CD14-positive monocyte (primary cell): Measurements from ENCODE around the gene GLYATL1. TPM values are rescaled to one million over a fixed set of nuclear protein-coding genes. Genes with fewer than 3 reads are reported as not detected.
A peak's percentile ranks its signal among the peaks of the same experiment; 100 is the strongest.

Experiments
- DNase-seq, 3 donors: peaks; one replicate each; pipeline ENCODE4 v3.0.0-alpha.2; 2011 to 2022
- H2AFZ ChIP-seq: 2 replicates; pipeline ENCODE4 v1.6.0; 2012; ENCODE audit warnings: mild to moderate bottlenecking, low read depth, low read length, inconsistent platforms; ENCODE audit not compliant: insufficient read depth, poor library complexity, severe bottlenecking
- H3K27ac ChIP-seq, 2 donors: 1 replicate in 1 of 2; 2 replicates in 1 of 2; pipeline ENCODE4 v1.5.1; 2012 to 2013; ENCODE audit warnings: low read length in 2 of 2, control low read depth in 1 of 2, inconsistent platforms in 1 of 2, low read depth in 1 of 2, mild to moderate bottlenecking in 1 of 2
- H3K27me3 ChIP-seq, 2 donors: one replicate each; pipeline versions ENCODE4 v1.6.0 to v1.6.1; 2011 to 2013; ENCODE audit warnings: low read length in 2 of 2; ENCODE audit not compliant: control insufficient read depth in 2 of 2, insufficient read depth in 2 of 2
- H3K36me3 ChIP-seq, 2 donors: replicated peaks in 1 of 2; 1 replicate in 1 of 2; 2 replicates in 1 of 2; pipeline versions ENCODE4 v1.5.1 to v1.6.1; 2012 to 2013; ENCODE audit warnings: low read length in 2 of 2, control low read depth in 1 of 2, inconsistent platforms in 1 of 2, mild to moderate bottlenecking in 1 of 2; ENCODE audit not compliant: insufficient read depth in 2 of 2, control insufficient read depth in 1 of 2
- H3K4me1 ChIP-seq, 2 donors: 1 replicate in 1 of 2; 2 replicates in 1 of 2; pipeline versions ENCODE4 v1.5.1 to v1.6.1; 2012 to 2013; ENCODE audit warnings: low read length in 2 of 2, control low read depth in 1 of 2, inconsistent platforms in 1 of 2, mild to moderate bottlenecking in 1 of 2, moderate library complexity in 1 of 2; ENCODE audit not compliant: insufficient read depth in 2 of 2, control insufficient read depth in 1 of 2
- H3K4me2 ChIP-seq: replicated peaks from 2 replicates; pipeline ENCODE3; 2012; ENCODE audit warnings: low read length, moderate library complexity, mild to moderate bottlenecking; ENCODE audit not compliant: poor library complexity, severe bottlenecking; ENCODE audit errors: extremely low read depth
- H3K4me3 ChIP-seq, 3 experiments: fragments of 200-600 bp in 1 of 3; sonication (generic) in 1 of 3; replicated peaks in 1 of 3; 1 replicate in 2 of 3; 2 replicates in 1 of 3; pipeline ENCODE4 v1.5.1; 2011 to 2013; ENCODE audit warnings: low read length in 3 of 3, mild to moderate bottlenecking in 3 of 3, control low read depth in 2 of 3, low read depth in 2 of 3, inconsistent platforms in 1 of 3, moderate library complexity in 1 of 3
- H3K79me2 ChIP-seq: 2 replicates; pipeline ENCODE4 v1.6.0; 2012; ENCODE audit warnings: mild to moderate bottlenecking, control low read depth, inconsistent platforms, low read length, moderate library complexity; ENCODE audit not compliant: insufficient read depth
- H3K9ac ChIP-seq: 2 replicates; pipeline ENCODE4 v1.6.0; 2017; ENCODE audit warnings: low read length, mild to moderate bottlenecking; ENCODE audit not compliant: insufficient read depth, poor library complexity, severe bottlenecking
- H3K9me3 ChIP-seq, 2 donors: replicated peaks in 1 of 2; 1 replicate in 1 of 2; 2 replicates in 1 of 2; pipeline versions ENCODE4 v1.5.1 to v1.6.1; 2012 to 2013; ENCODE audit warnings: low read length in 2 of 2, control low read depth in 1 of 2; ENCODE audit not compliant: control insufficient read depth in 1 of 2, insufficient read depth in 1 of 2
- H4K20me1 ChIP-seq: 2 replicates; pipeline ENCODE4 v1.6.0; 2012; ENCODE audit warnings: mild to moderate bottlenecking, low read length, control low read depth, moderate library complexity; ENCODE audit not compliant: insufficient read depth
- H3K27ac Mint-ChIP-seq, 7 donors: one replicate each; pipeline ENCODE4 v1.8.0; 2020; ENCODE audit warnings: mild to moderate bottlenecking in 7 of 7, mixed read lengths in 7 of 7, moderate library complexity in 6 of 7, inconsistent platforms in 2 of 7
- H3K27me3 Mint-ChIP-seq, 3 donors: one replicate each; pipeline ENCODE4 v1.8.0; 2021 to 2022; ENCODE audit warnings: low read depth in 3 of 3, mild to moderate bottlenecking in 3 of 3, mixed read lengths in 3 of 3, moderate library complexity in 3 of 3, inconsistent platforms in 1 of 3
- H3K36me3 Mint-ChIP-seq, 2 donors: one replicate each; pipeline ENCODE4 v1.8.0; 2020; ENCODE audit warnings: mixed read lengths in 2 of 2, inconsistent platforms in 1 of 2, mild to moderate bottlenecking in 1 of 2
- H3K4me1 Mint-ChIP-seq: one replicate; pipeline ENCODE4 v1.8.0; 2020; ENCODE audit warnings: mild to moderate bottlenecking, mixed read lengths
- H3K4me3 Mint-ChIP-seq, 2 donors: one replicate each; pipeline ENCODE4 v1.8.0; 2020; ENCODE audit warnings: mild to moderate bottlenecking in 2 of 2, mixed read lengths in 2 of 2, moderate library complexity in 1 of 2
- H3K9me3 Mint-ChIP-seq, 7 donors: one replicate each; pipeline ENCODE4 v1.8.0; 2020 to 2022; ENCODE audit warnings: mixed read lengths in 7 of 7, mild to moderate bottlenecking in 6 of 7, moderate library complexity in 6 of 7, inconsistent platforms in 2 of 7
- WGBS: methylation state at CpG from one replicate; pipeline ENCODE4 v1.1.5; 2013; ENCODE audit warnings: missing lambda C conversion rate; ENCODE audit not compliant: insufficient coverage; 5-methylcytosine and 5-hydroxymethylcytosine counted together
- intact Hi-C, 2 donors: fragments of 100-400 bp; cut with micrococcal nuclease; formaldehyde crosslinking; loops; one replicate each; pipeline versions ENCODE4 v1.15.0 to v1.15.1; 2023
- polyA plus RNA-seq, 3 donors: library from polyadenylated mRNA; depleted of rRNA in 1 of 3; unstranded in 2 of 3; stranded (reverse) in 1 of 3; fragments of 300-500 nt in 2 of 3; fragments of >200 nt in 1 of 3; fragmentation: Illumina TruSeq in 2 of 3; gene quantifications; 1 replicate in 2 of 3; 2 replicates in 1 of 3; pipeline ENCODE4 v1.2.3, GENCODE V29; 2012 to 2021
- TF ChIP-seq, protein P1 (sequence below): fragments of 200-600 bp; IDR thresholded peaks from one replicate; pipeline ENCODE4 v1.8.0; 2022; ENCODE audit warnings: antibody characterized with exemption, mild to moderate bottlenecking

GLYATL1 gene
- polyA plus RNA-seq, 3 donors = not detected

- peaks cover 50% of the 10 kb centered on the region for H3K4me1 Mint-ChIP-seq
- intact Hi-C loops = loop anchor here in 1 of 2 donors (10.0 kb wide), 1 partner anchor 248 kb away; no protein-coding TSS in a partner anchor
- peaks cover 39 to 41% of the 10 kb centered on the region in 2 donors for H3K4me1 ChIP-seq
- no peaks in the 10 kb centered on the region for H4K20me1 ChIP-seq
- H3K79me2 ChIP-seq = no peaks in the 10 kb centered on the region
- TF ChIP-seq, protein P1, sequence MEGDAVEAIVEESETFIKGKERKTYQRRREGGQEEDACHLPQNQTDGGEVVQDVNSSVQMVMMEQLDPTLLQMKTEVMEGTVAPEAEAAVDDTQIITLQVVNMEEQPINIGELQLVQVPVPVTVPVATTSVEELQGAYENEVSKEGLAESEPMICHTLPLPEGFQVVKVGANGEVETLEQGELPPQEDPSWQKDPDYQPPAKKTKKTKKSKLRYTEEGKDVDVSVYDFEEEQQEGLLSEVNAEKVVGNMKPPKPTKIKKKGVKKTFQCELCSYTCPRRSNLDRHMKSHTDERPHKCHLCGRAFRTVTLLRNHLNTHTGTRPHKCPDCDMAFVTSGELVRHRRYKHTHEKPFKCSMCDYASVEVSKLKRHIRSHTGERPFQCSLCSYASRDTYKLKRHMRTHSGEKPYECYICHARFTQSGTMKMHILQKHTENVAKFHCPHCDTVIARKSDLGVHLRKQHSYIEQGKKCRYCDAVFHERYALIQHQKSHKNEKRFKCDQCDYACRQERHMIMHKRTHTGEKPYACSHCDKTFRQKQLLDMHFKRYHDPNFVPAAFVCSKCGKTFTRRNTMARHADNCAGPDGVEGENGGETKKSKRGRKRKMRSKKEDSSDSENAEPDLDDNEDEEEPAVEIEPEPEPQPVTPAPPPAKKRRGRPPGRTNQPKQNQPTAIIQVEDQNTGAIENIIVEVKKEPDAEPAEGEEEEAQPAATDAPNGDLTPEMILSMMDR = no peak
- H3K27me3 Mint-ChIP-seq = peaks cover 31 to 39% (median 33%) of the 10 kb centered on the region in 3 donors
- peaks cover 0 to 8% of the 10 kb centered on the region in 2 donors for H3K9me3 ChIP-seq
- H3K9me3 Mint-ChIP-seq = peaks cover 9 to 23% (median 16%) of the 10 kb centered on the region in 7 donors
- H3K27ac Mint-ChIP-seq = no peak overlapping the region
- H3K36me3 ChIP-seq = no peaks in the 10 kb centered on the region
- H3K4me3 Mint-ChIP-seq = peak overlapping the region in 1 of 2 donors; percentile 2
- no peak overlapping the region for H3K4me2 ChIP-seq
- H3K27ac ChIP-seq = no peak overlapping the region
- 100% methylated on average over 1 of the region's 1 CpG for WGBS
- no peak overlapping the region for H3K9ac ChIP-seq
- peaks cover 5 to 7% of the 10 kb centered on the region in 2 donors for H3K36me3 Mint-ChIP-seq
- DNase-seq = no peak
- peaks cover 9 to 24% of the 10 kb centered on the region in 2 donors for H3K27me3 ChIP-seq
- H3K4me3 ChIP-seq = no peak overlapping the region
- no peak overlapping the region for H2AFZ ChIP-seq
Observed at GRCh38 chr11:58902881-58903280, 36.4 kb upstream of the GLYATL1 start.

DNA sequence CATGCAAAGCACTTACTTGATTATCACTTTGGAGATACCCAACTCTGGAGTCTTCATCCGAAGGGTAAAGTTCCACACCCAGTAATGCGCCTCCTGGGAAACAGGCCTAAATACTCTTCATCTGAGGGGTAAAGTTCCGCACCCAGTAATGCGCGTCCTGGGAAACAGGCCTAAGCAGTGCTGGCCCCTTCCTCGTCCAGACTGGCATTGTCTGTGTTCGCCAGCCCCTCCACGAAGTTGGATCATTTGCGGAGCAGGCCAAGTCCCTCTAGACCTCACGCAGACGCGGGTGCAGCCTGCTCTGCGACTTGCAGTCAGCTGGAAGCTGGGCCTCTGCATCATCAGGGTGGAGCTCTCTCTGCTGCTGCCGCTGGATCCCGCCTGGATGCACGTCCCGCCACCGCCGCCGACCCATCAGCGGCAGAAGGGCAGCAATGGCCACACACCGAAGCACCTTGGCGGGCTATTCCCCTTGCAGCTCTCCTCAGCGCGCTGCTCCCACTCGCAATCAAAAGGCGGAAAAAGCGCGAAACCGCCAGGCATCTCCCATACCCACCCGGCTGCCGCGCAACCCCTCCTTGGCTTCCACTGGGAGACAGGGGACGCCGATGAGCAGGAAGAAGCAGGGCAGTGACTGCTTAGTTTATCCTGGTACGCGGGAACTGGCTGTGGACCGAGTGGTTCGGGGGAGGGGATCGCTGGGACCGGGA, 34.1 kb upstream of the GLYATL1 start:
- Histone ChIP-seq H3K27me3 (peaks cover 9 to 24% of the 10 kb centered on the region in 2 donors), H3K4me1 (peaks cover 45 to 49% of the 10 kb centered on the region in 2 donors), H3K9ac (no peak overlapping the region), H3K79me2 (no peaks in the 10 kb centered on the region), H3K27ac (no peak overlapping the region), H3K4me3 (peak overlapping the region; percentile 3 to 69 (median 9)), H3K36me3 (no peaks in the 10 kb centered on the region), H2AFZ (peak overlapping the region; percentile 79), H4K20me1 (no peaks in the 10 kb centered on the region), H3K4me2 (peak overlapping the region; percentile 76), H3K9me3 (peaks cover 0 to 8% of the 10 kb centered on the region in 2 donors)
- Mint-ChIP-seq H3K36me3 (peaks cover 5 to 7% of the 10 kb centered on the region in 2 donors), H3K27ac (no peak overlapping the region), H3K4me1 (peaks cover 48% of the 10 kb centered on the region), H3K4me3 (peak overlapping the region; percentile 59 to 91), H3K9me3 (peaks cover 9 to 27% (median 18%) of the 10 kb centered on the region in 7 donors), H3K27me3 (peaks cover 30 to 36% (median 33%) of the 10 kb centered on the region in 3 donors)
- WGBS = 19% methylated on average over 26 of the region's 41 CpGs
- peak in 1 of 3 donors; percentile 10 for DNase-seq
- TF ChIP-seq, protein P1 = no peak
- intact Hi-C loops = loop anchor here in 1 of 2 donors (10.0 kb wide), 1 partner anchor 250 kb away; no protein-coding TSS in a partner anchor
